Gastroesophageal sphincter (tissue), 4 donors: ENCODE data around the gene MGAT4A. TPM values are rescaled to one million over a fixed set of nuclear protein-coding genes. Genes with fewer than 3 reads are reported as not detected.

Experiments used
- ATAC-seq: fragments of 150-250 bp; one replicate; pipeline ENCODE4 v1.9.1; 2016; ENCODE audit warnings: mild to moderate bottlenecking, moderate library complexity
- H3K27ac ChIP-seq, 4 donors: fragments of 200-600 bp; sonication (generic) in 3 of 4; 1 replicate in 3 of 4; 2 replicates in 1 of 4; pipeline ENCODE4 v1.5.1; 2016 to 2019
- H3K27me3 ChIP-seq: fragments of 200-600 bp; sonication (generic); one replicate; pipeline ENCODE4 v1.5.1; 2019
- H3K36me3 ChIP-seq, 2 donors: fragments of 200-600 bp; sonication (generic); one replicate each; pipeline ENCODE4 v1.5.1; 2019; ENCODE audit warnings: control low read depth in 1 of 2
- H3K4me1 ChIP-seq, 3 donors: fragments of 200-600 bp; sonication (generic); 1 replicate in 2 of 3; 2 replicates in 1 of 3; pipeline ENCODE4 v1.5.1; 2016 to 2019; ENCODE audit warnings: control low read depth in 2 of 3
- H3K4me3 ChIP-seq, 2 donors: fragments of 200-600 bp; sonication (generic); one replicate each; pipeline ENCODE4 v1.5.1; 2019; ENCODE audit warnings: mild to moderate bottlenecking in 1 of 2, moderate library complexity in 1 of 2
- H3K9me3 ChIP-seq, 3 donors: fragments of 200-600 bp; sonication (generic); one replicate each; pipeline ENCODE4 v1.5.1; 2017 to 2019; ENCODE audit warnings: control low read depth in 2 of 3
- CTCF ChIP-seq, 4 experiments: fragments of 200-600 bp in 2 of 4; fragments of 450-650 bp in 2 of 4; sonication (generic) in 1 of 4; IDR thresholded peaks; one replicate each; pipeline ENCODE4 v1.5.1; 2017 to 2019; ENCODE audit warnings: antibody characterized with exemption in 4 of 4, mild to moderate bottlenecking in 2 of 4, moderate library complexity in 2 of 4
- EP300 ChIP-seq: sonication (generic); formaldehyde crosslinking; IDR thresholded peaks from one replicate; pipeline ENCODE4 v1.6.1; 2017; ENCODE audit warnings: antibody characterized with exemption, mild to moderate bottlenecking
- POLR2A ChIP-seq, 2 donors: fragments of 450-650 bp; IDR thresholded peaks; one replicate each; pipeline ENCODE4 v1.6.1; 2017; ENCODE audit warnings: antibody characterized with exemption in 2 of 2, mild to moderate bottlenecking in 2 of 2, moderate library complexity in 1 of 2
- POLR2AphosphoS5 ChIP-seq: sonication (generic); formaldehyde crosslinking; IDR thresholded peaks from one replicate; pipeline ENCODE4 v1.6.1; 2017; ENCODE audit warnings: antibody characterized with exemption
- WGBS, 2 donors: methylation state at CpG; one replicate each; pipeline ENCODE4 v1.1.5; 2018; ENCODE audit warnings: low coverage in 1 of 2; 5-methylcytosine and 5-hydroxymethylcytosine counted together
- total RNA-seq, 4 donors: library from RNA; depleted of rRNA; stranded (reverse); fragments of >200 nt; gene quantifications; one replicate each; pipeline ENCODE4 v1.1.0, GENCODE V29; 2016

The MGAT4A gene
- total RNA-seq, 4 donors from 2014 or later, result 12.7 to 33.0 (median 21.2) TPM

- H3K4me1 ChIP-seq, result no peaks in the 10 kb centered on the region
- ATAC-seq, result no peak
- no peak overlapping the region for H3K27ac ChIP-seq
- H3K27me3 ChIP-seq, result no peaks in the 10 kb centered on the region
- TF ChIP-seq POLR2AphosphoS5 (no peak), EP300 (no peak), CTCF (IDR thresholded peaks at IDR 0.05) (no peak), POLR2A (IDR thresholded peaks at IDR 0.05) (no peak)
- no peak overlapping the region for H3K4me3 ChIP-seq
- no peaks in the 10 kb centered on the region for H3K9me3 ChIP-seq
- peaks cover 0 to 100% of the 10 kb centered on the region in 2 donors for H3K36me3 ChIP-seq
- WGBS, 2 donors, result 80 to 83% methylated on average over 1 to 3 of the region's 13 CpGs
Observed at GRCh38 chr2:98571121-98571701, 159.7 kb downstream of the MGAT4A start.

- 75 to 95% methylated on average over 2 to 3 of the region's 5 CpGs for WGBS, 2 donors
- H3K9me3 ChIP-seq, result no peaks in the 10 kb centered on the region
- no peaks in the 10 kb centered on the region for H3K27me3 ChIP-seq
- peaks cover 0 to 100% of the 10 kb centered on the region in 2 donors for H3K36me3 ChIP-seq
- ATAC-seq, result no peak
- H3K4me3 ChIP-seq, result no peak overlapping the region
- H3K4me1 ChIP-seq, result no peaks in the 10 kb centered on the region
- TF ChIP-seq POLR2AphosphoS5, result no peak
- no peak for TF ChIP-seq POLR2A (IDR thresholded peaks at IDR 0.05)
- no peak for TF ChIP-seq CTCF (IDR thresholded peaks at IDR 0.05)
- TF ChIP-seq EP300, result no peak
- no peak overlapping the region for H3K27ac ChIP-seq
Observed at GRCh38 chr2:98570356-98570755, 160.6 kb downstream of the MGAT4A start.

GRCh38 chr2:98569915-98570314 is 161.0 kb downstream of the MGAT4A start:
- no peaks in the 10 kb centered on the region for H3K9me3 ChIP-seq
- H3K27me3 ChIP-seq, result no peaks in the 10 kb centered on the region
- no peak overlapping the region for H3K27ac ChIP-seq
- H3K4me1 ChIP-seq, result no peaks in the 10 kb centered on the region
- H3K36me3 ChIP-seq, result peaks cover 0 to 100% of the 10 kb centered on the region in 2 donors
- 98 to 100% methylated on average over 2 to 7 of the region's 13 CpGs for WGBS, 2 donors
- no peak for ATAC-seq
- no peak overlapping the region for H3K4me3 ChIP-seq
- TF ChIP-seq POLR2A (IDR thresholded peaks at IDR 0.05) (no peak), CTCF (IDR thresholded peaks at IDR 0.05) (no peak)

GRCh38 chr2:98569197-98569793 is 161.6 kb downstream of the MGAT4A start:
- no peak for TF ChIP-seq POLR2A (IDR thresholded peaks at IDR 0.05)
- peak in 3 of 4 experiments; percentile 54 to 77 (median 71) for TF ChIP-seq CTCF (IDR thresholded peaks at IDR 0.05)
- peak; percentile 43 for ATAC-seq
- H3K27me3 ChIP-seq, result no peaks in the 10 kb centered on the region
- no peak overlapping the region for H3K27ac ChIP-seq
- H3K4me3 ChIP-seq, result no peak overlapping the region
- H3K4me1 ChIP-seq, result no peaks in the 10 kb centered on the region
- no peaks in the 10 kb centered on the region for H3K9me3 ChIP-seq
- H3K36me3 ChIP-seq, result peaks cover 0 to 100% of the 10 kb centered on the region in 2 donors
- 75 to 87% methylated on average over 3 to 8 of the region's 19 CpGs for WGBS, 2 donors

Other genes starting within 250 kb of the MGAT4A start
- gene COA5, start 122.6 kb downstream of the MGAT4A start, total RNA-seq, result 10 to 100 TPM; 35.1 to 64.9 (median 42.3) TPM
- gene UNC50, start 122.5 kb downstream of the MGAT4A start, total RNA-seq, result 10 to 100 TPM; 40.3 to 55.7 (median 46.0) TPM
- 1 to 10 TPM in 3 of 4 donors, under 1 TPM in 1; 0.94 to 5.8 (median 1.8) TPM for gene CRACDL, start 205.1 kb upstream of the MGAT4A start, total RNA-seq